HG03175 (cell line): ENCODE data around the gene MYO1C.

ENCODE experiments used
- ATAC-seq: cut with Tn5 transposase; IDR thresholded peaks from one replicate; pipeline ENCODE4 v1.9.1; 2021; ENCODE audit warnings: mild to moderate bottlenecking, moderate library complexity; ENCODE audit not compliant: unreplicated experiment

MYO1C gene

GRCh38 chr17:1486802-1487695, 5.4 kb downstream of the MYO1C start:
- ATAC-seq = no peak

GRCh38 chr17:1485423-1486376, 6.8 kb downstream of the MYO1C start:
- ATAC-seq = peak; percentile 29

- peak; percentile 28 for ATAC-seq
Observed at GRCh38 chr17:1484676-1485422, 7.6 kb downstream of the MYO1C start.

- no peak for ATAC-seq
Observed at GRCh38 chr17:1484060-1484535, 8.4 kb downstream of the MYO1C start.

GRCh38 chr17:1482680-1483079, 9.8 kb downstream of the MYO1C start:
- no peak for ATAC-seq

GRCh38 chr17:1481736-1482135, 10.8 kb downstream of the MYO1C start:
- ATAC-seq = no peak

- no peak for ATAC-seq
Observed at GRCh38 chr17:1480747-1481465, 11.6 kb downstream of the MYO1C start.

GRCh38 chr17:1478418-1478817, 14.1 kb downstream of the MYO1C start:
- no peak for ATAC-seq

GRCh38 chr17:1475321-1475854, 17.1 kb downstream of the MYO1C start:
- ATAC-seq = no peak

GRCh38 chr17:1474402-1475189, 17.9 kb downstream of the MYO1C start:
- peak; percentile 55 for ATAC-seq

- ATAC-seq = no peak
Observed at GRCh38 chr17:1473841-1474240, 18.6 kb downstream of the MYO1C start.

- no peak for ATAC-seq
Observed at GRCh38 chr17:1473170-1473569, 19.3 kb downstream of the MYO1C start.

- ATAC-seq = no peak
Observed at GRCh38 chr17:1471911-1472821, 20.3 kb downstream of the MYO1C start.

- ATAC-seq = no peak
Observed at GRCh38 chr17:1471490-1471889, 21.0 kb downstream of the MYO1C start.

- no peak for ATAC-seq
Observed at GRCh38 chr17:1470755-1471462, 21.6 kb downstream of the MYO1C start.

GRCh38 chr17:1470071-1470754, 22.3 kb downstream of the MYO1C start:
- ATAC-seq = no peak
